Stomach smooth muscle (tissue), 2 donors: Measurements from ENCODE around the gene PNKD.
A peak's percentile ranks its signal among the peaks of the same experiment; 100 is the strongest.
"Not testable (repeated sequence)": the region's sequence is repeated elsewhere in the genome, so short reads cannot be mapped to it uniquely, and the experiment has no call there.

Experiments
- H3K27ac ChIP-seq: one replicate; pipeline ENCODE4 v1.7.0; 2013; ENCODE audit warnings: mild to moderate bottlenecking, low read length, inconsistent platforms
- H3K27me3 ChIP-seq, 2 donors: one replicate each; pipeline ENCODE4 v1.7.0; 2013; ENCODE audit warnings: low read length in 2 of 2; ENCODE audit not compliant: insufficient read depth in 2 of 2, control insufficient read depth in 1 of 2
- H3K36me3 ChIP-seq, 2 donors: one replicate each; pipeline ENCODE4 v1.7.0; 2013; ENCODE audit warnings: low read length in 2 of 2; ENCODE audit not compliant: control insufficient read depth in 2 of 2, insufficient read depth in 2 of 2
- H3K4me1 ChIP-seq: one replicate; pipeline ENCODE4 v1.7.0; 2013; ENCODE audit warnings: low read length; ENCODE audit not compliant: control insufficient read depth, insufficient read depth
- H3K4me3 ChIP-seq, 2 donors: one replicate each; pipeline ENCODE4 v1.7.0; 2013; ENCODE audit warnings: low read length in 2 of 2
- H3K9ac ChIP-seq, 2 donors: one replicate each; pipeline ENCODE4 v1.7.0; 2013; ENCODE audit warnings: low read length in 2 of 2, mild to moderate bottlenecking in 1 of 2
- H3K9me3 ChIP-seq, 2 donors: one replicate each; pipeline ENCODE4 v1.7.0; 2013; ENCODE audit warnings: low read length in 2 of 2; ENCODE audit not compliant: control insufficient read depth in 2 of 2
- donor health status: healthy.
- donor health status: Pancreatic carcinoma.

Gene PNKD

DNA sequence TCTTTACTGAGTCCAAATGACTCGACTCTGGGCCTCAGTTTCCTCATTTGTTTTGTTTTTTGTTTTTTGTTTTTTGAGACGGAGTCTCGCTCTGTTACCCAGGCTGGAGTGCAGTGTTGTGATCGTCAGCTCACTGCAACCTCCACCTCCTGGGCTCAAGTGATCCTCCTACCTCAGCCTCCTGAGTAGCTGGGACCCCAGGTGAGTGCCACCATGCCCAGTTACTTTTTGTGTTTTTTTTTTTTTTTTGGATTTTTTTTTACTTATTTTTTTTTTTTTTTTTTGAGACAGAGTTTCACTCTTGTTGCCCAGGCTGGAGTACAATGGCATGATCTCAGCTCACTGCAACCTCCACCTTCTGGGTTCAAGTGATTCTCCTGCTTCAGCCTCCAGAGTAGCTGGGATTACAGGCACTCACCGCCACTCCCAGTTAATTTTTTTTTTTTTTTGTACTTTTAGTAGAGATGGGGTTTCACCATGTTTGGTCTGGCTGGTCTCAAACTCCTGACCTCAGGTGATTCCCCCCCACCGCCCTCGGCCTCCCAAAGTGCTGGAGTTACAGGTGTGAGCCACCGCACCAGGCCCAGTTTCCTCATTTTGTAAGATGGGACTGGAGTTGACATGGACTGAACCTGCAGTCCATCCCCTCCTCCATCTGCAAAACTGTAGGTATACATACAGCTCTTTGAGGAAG lies 3.0 kb downstream of the PNKD start:
- Histone ChIP-seq H3K4me3 (peak overlapping the region in 1 of 2 donors; percentile 57), H3K36me3 (peaks cover 45 to 46% of the 10 kb centered on the region in 2 donors), H3K4me1 (peaks cover 38% of the 10 kb centered on the region), H3K27ac (peak overlapping the region; percentile 64)
- H3K9ac ChIP-seq, H3K9me3 ChIP-seq, H3K27me3 ChIP-seq: not testable (repeated sequence)

DNA sequence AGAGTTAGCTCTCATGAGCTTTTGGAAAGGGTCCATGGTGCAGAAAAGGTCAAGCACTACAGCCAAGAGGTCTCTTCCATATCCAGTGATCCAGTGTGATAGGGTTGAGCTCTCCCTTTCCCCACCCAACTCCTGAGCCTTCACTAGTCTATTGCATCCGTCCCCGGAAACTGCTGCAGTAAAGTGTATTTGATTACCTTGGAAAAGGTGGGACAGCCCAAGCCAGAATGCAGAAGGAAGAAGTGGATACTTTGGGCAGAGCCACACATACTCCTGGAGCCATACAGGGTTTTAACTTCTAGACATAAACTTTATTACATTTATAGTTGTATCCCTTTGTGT lies 3.6 kb downstream of the PNKD start:
- no peak overlapping the region for H3K9ac ChIP-seq
- H3K4me1 ChIP-seq, result peaks cover 39% of the 10 kb centered on the region
- no peaks in the 10 kb centered on the region for H3K9me3 ChIP-seq
- H3K27ac ChIP-seq, result no peak overlapping the region
- H3K4me3 ChIP-seq, result no peak overlapping the region
- H3K27me3 ChIP-seq, result no peaks in the 10 kb centered on the region
- peaks cover 50 to 51% of the 10 kb centered on the region in 2 donors for H3K36me3 ChIP-seq

DNA sequence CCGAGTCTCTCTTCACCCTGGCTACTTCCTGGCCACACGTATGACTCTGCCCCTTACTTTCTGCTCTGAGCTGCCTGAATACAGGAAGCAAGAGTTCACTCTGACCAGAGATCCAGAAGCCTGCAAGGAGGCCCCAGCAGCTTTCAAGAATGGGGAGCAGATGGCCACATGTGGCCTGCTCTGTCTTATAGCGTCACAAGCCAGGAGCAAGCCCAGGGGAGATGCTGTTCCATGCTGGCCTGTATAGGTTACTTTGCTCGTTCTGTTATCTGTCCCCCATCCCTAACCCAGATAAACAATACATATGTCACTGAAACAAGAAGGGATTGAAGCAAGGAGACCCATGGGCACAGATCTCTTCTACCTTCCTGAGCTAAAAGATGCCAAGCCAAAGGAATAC lies 4.3 kb downstream of the PNKD start:
- peaks cover 58% of the 10 kb centered on the region in 2 donors for H3K36me3 ChIP-seq
- H3K4me1 ChIP-seq, result peaks cover 34% of the 10 kb centered on the region
- peak overlapping the region in 1 of 2 donors; percentile 16 for H3K9ac ChIP-seq
- H3K27ac ChIP-seq, result peak overlapping the region; percentile 55
- no peak overlapping the region for H3K4me3 ChIP-seq
- H3K27me3 ChIP-seq, result no peaks in the 10 kb centered on the region
- no peaks in the 10 kb centered on the region for H3K9me3 ChIP-seq

DNA sequence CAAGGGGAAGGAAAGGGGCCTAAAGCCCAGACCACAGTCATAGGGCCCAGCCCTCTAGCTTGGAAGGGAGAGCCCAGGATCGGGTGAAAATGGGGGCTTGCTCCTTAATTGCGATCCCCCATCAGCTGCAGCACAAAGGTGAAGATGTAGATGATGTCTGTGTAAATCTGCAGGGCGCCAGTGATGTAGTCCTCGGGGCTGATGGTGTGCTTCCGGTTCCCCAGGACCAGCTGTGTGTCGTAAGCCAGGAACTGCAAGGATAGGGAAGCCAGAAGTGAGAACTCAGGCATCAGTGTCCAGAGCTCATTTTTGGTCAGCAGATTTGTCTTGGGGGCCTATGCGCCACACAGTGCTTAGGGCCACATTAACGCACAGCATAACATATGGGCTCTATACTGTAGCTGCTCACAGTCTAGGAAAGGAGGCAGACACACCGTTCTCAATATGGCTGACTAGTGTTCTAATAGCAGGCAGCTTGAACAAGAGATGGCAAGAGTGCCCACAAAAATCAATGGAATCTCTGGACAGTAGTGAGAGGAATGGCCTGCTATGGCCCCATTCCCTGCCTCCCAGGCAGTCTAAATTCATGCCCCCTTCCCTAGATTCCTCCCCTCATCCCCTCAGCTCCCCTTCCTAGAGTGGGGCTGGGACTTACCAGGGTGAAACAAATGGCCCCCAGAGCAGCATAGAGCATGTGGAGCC lies 5.2 kb downstream of the PNKD start:
- no peak overlapping the region for H3K4me3 ChIP-seq
- H3K36me3 ChIP-seq, result peaks cover 67% of the 10 kb centered on the region in 2 donors
- H3K9ac ChIP-seq, result peak overlapping the region in 1 of 2 donors; percentile 36
- H3K27me3 ChIP-seq, result no peaks in the 10 kb centered on the region
- H3K9me3 ChIP-seq, result no peaks in the 10 kb centered on the region
- peaks cover 37% of the 10 kb centered on the region for H3K4me1 ChIP-seq
- H3K27ac ChIP-seq, result peak overlapping the region; percentile 55

DNA sequence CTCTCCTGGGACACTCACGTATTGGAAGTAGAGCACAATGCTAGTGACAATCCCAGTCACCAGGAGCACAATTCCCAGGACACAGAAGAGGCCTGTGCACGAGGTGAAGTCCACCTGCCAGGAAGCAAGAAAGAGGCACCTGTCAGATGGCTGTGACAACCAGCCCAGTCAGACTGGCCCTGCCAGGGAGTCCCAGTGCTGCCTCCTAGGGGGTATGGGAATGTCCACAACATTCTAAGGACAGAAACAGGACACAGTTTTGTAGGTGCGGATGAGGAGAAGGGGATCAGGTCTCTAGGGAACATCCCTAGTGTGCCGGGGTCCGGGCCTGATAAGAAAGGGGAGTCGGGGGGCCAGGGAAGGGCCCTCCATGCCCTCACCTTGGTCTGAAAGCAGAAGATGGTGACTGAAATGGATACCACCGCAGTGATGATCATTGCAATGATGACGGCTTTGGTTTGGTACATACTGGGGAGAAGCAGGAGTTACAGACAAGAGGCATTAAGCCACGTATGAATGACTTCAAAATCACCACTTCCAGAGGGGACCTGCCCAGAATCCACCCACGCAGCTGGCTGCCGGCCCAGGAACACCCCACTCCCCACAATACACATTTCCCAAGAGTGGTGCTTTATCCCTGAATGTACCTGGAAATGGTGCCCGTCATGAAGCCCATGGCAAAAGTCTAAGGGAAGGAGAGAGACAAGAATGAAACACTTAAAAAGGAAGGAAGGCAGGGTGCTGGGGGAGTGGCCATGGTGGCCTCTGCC lies 6.9 kb downstream of the PNKD start:
- Histone ChIP-seq H3K4me1 (peaks cover 35% of the 10 kb centered on the region), H3K36me3 (peaks cover 68% of the 10 kb centered on the region in 2 donors), H3K4me3 (no peak overlapping the region), H3K27ac (peak overlapping the region; percentile 24), H3K27me3 (no peaks in the 10 kb centered on the region), H3K9me3 (no peaks in the 10 kb centered on the region), H3K9ac (no peak overlapping the region)

DNA sequence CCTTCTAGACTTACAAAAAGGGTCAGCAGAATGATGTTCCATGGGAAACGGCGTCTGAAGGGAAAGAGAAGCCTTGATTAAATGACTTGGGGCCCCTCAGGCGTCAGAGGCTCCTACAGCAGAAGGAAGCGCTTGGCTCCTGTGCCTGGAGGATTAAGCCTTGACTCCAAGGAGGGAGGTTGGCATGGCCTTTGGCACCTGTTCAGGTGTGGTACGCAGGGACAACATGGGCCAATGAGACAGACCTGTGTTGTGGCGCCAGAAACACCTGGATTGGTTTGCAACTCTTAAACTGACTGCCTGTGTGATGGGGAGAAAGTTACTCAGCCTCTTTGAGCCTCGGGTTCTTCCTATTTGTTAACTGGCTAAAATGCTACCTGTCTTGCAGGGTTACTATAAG lies 7.6 kb downstream of the PNKD start:
- peaks cover 68% of the 10 kb centered on the region in 2 donors for H3K36me3 ChIP-seq
- H3K4me1 ChIP-seq, result peaks cover 35% of the 10 kb centered on the region
- no peak overlapping the region for H3K9ac ChIP-seq
- H3K9me3 ChIP-seq, result no peaks in the 10 kb centered on the region
- no peak overlapping the region for H3K27ac ChIP-seq
- H3K4me3 ChIP-seq, result no peak overlapping the region
- no peaks in the 10 kb centered on the region for H3K27me3 ChIP-seq

DNA sequence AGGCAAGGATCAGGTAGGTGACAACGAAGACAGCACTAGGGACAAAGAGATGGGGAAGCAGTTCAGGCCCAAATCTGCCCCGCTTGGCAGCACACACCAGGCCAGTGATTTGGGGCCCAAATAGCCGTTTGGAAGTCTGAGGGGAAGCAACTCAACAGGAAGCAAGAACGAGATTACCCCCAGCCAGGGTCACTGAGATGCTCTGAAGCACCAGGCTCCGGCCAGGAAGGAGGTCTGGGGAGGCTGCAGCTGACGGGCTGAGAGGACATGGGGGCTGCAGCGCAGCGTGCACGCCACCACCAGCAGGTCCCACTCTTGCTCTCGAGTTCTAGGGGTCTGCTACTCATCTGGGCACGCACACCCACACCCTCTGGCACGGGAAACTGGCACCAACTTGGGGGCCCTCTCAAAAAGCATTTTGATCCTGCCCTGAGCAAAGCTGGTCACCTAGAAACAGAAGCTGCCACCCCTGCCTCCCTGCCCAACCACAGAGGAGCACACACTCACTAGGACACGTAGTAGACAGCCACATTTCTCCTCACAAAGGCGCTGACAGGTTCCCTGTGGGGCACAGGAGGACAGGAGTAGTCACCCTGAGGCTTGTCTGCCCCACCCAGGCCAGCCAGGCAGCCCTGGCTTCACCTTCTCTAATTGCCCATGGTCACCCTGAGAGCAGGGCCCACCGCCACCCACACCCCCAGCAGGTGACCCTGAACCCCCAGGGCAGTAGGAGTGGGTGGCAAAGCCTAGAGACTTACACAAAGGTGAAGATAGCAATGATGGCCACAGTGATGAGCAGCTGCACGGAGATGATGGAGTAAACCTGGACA lies 8.4 kb downstream of the PNKD start:
- no peaks in the 10 kb centered on the region for H3K27me3 ChIP-seq
- H3K27ac ChIP-seq, result peak overlapping the region; percentile 6
- H3K4me1 ChIP-seq, result peaks cover 41% of the 10 kb centered on the region

DNA sequence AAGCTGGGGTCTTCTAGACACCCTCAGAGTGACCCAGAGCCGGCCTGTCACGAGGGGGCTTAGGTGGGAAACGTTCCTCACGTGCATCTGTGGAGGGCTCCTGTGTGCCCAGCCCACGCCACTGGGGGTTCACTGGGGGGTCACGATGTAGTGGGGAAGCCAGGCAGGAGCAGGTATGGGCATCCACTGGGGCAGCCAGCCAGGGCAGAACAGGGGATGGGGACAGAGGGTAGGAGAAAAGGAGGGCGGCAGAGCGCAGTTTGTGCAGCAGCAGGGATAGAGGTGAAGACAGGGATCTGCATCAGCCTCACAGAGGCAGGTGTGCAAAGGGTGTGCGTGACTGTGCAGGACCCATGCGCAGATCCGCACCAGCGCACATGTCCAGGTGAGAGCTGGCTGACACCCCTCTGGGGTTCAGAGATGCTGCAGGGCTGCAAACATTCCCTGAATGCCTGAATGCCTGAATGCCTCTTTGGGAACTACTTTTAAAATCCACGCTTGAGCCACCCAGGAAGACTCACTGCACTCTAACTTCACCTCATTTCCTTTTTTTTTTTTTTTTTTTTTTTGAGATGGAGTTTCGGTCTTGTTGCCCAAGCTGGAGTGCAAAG lies 10.0 kb downstream of the PNKD start:
- no peak overlapping the region for H3K4me3 ChIP-seq
- no peaks in the 10 kb centered on the region for H3K9me3 ChIP-seq
- no peak overlapping the region for H3K9ac ChIP-seq
- H3K27me3 ChIP-seq, result no peaks in the 10 kb centered on the region
- H3K4me1 ChIP-seq, result peaks cover 57% of the 10 kb centered on the region
- H3K27ac ChIP-seq, result peak overlapping the region; percentile 46
- peaks cover 51 to 52% of the 10 kb centered on the region in 2 donors for H3K36me3 ChIP-seq

More for the DNA sequence above, 8.4 kb downstream of the PNKD start:
- H3K9ac ChIP-seq, result no peak overlapping the region
- no peaks in the 10 kb centered on the region for H3K9me3 ChIP-seq
- peaks cover 66% of the 10 kb centered on the region in 2 donors for H3K36me3 ChIP-seq
- H3K4me3 ChIP-seq, result no peak overlapping the region

DNA sequence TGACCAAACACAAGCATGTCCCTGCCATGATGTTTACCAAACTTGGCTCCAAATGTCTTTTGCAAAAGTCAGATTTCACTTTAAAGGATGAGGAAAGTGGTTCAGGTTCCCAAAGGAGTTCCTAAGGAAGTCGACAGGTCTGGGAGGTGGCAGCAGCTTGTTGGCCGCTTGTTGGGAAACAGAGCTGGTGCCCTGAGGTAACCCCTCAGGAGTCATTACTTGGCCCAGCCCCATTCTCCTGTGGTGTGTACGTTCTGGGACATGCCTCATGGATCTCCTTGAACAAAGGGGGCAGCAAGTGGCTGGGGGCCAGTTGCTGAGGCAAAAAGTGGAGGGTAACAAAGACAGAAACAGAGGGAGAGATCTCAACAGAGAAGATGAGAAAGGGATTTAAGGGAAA lies 11.1 kb downstream of the PNKD start:
- H3K27me3 ChIP-seq, result no peaks in the 10 kb centered on the region
- no peak overlapping the region for H3K4me3 ChIP-seq
- peak overlapping the region; percentile 64 to 73 for H3K9ac ChIP-seq
- peaks cover 41% of the 10 kb centered on the region in 2 donors for H3K36me3 ChIP-seq
- peaks cover 68% of the 10 kb centered on the region for H3K4me1 ChIP-seq
- no peaks in the 10 kb centered on the region for H3K9me3 ChIP-seq
- H3K27ac ChIP-seq, result peak overlapping the region; percentile 98
